Raji (cell line): Measurements from ENCODE around the gene PPFIBP2.

Experiments used
- POLR2A ChIP-seq: IDR thresholded peaks from 2 replicates; pipeline ENCODE4 v1.6.1; 2011; ENCODE audit warnings: low read depth, low read length, control low read depth; ENCODE audit not compliant: insufficient read depth

The PPFIBP2 gene

GRCh38 chr11:7657306-7658025 lies 143.7 kb downstream of the PPFIBP2 start:
- TF ChIP-seq POLR2A = no peak

- no peak for TF ChIP-seq POLR2A
These were observed 151.1 kb downstream of the PPFIBP2 start for GRCh38 chr11:7664867-7665266.

- no peak for TF ChIP-seq POLR2A
These were observed 151.9 kb downstream of the PPFIBP2 start for GRCh38 chr11:7665473-7666291.

DNA sequence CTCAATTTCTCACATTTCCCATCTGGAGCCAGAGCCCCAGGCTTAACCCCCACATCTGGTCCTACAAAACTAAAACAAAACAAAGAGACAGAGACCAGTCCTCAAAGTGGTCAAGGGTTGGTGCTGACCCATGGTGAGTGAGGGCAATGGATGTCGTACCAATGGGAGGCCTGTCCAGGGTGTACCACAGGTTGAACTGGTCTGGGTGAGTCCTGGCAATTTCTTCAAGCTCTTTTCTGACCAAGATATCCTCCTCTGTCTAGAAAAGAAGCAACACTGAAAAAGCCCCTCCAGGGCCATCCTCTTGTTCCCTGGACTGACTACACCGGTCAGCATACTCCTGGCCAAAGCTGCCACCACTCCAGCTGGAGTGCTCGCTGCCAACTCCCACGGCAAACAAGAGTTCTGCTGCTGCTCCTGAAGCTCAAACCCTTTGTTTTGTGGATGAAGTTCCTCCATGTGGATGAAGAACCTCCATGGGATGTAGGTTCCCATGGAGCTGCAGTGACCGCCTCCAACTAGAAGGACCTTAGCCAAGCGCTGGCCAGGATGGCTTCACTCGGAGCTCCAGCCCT lies 152.6 kb downstream of the PPFIBP2 start:
- TF ChIP-seq POLR2A = no peak

GRCh38 chr11:7667460-7667859 lies 153.7 kb downstream of the PPFIBP2 start:
- TF ChIP-seq POLR2A = no peak

- TF ChIP-seq POLR2A = no peak
These were observed 154.7 kb downstream of the PPFIBP2 start for GRCh38 chr11:7668464-7668863.

GRCh38 chr11:7668911-7669310 lies 155.1 kb downstream of the PPFIBP2 start:
- no peak for TF ChIP-seq POLR2A

- TF ChIP-seq POLR2A = no peak
These were observed 156.8 kb downstream of the PPFIBP2 start for GRCh38 chr11:7670641-7671040.

GRCh38 chr11:7671347-7672215 lies 157.8 kb downstream of the PPFIBP2 start:
- TF ChIP-seq POLR2A = no peak

DNA sequence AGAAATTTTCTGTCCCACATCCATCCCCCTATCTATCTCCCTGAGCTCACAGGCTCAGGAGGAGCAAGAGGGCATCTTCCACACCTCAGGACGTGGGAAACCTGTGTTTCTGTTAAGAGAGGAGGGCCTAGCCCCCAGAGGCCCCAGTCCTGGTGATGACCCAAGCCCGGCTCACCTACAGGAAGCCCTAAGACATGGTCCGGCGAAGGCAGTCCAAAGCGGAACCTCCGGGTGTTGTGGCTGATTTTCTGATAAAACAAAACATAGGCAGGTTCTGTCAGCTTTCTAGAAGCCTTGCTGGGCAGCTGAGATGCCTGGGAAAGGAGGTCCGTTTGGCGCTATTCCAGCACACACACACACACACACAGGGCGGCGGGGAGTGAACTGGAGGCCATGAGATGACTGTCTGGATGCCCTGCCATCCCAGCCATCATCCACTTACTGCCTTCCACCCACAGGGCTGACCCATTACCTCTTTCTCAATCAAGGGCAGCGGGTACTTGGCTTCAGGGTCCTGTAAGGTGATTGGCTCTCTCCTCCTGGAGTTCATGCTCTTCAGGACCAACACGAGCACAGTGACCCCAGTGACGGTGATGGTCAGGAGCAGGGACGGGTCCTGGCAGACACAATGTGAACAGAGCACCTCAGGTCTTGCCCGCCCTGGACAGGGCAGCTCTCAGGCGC lies 158.6 kb downstream of the PPFIBP2 start:
- TF ChIP-seq POLR2A = no peak

GRCh38 chr11:7672960-7673723 lies 159.3 kb downstream of the PPFIBP2 start, which contains the start of gene CYB5R2:
Gene CYB5R2 (minus strand): TSS chr11:7673500. CDS start chr11:7672825, 675 bp downstream.
- no peak for TF ChIP-seq POLR2A

DNA sequence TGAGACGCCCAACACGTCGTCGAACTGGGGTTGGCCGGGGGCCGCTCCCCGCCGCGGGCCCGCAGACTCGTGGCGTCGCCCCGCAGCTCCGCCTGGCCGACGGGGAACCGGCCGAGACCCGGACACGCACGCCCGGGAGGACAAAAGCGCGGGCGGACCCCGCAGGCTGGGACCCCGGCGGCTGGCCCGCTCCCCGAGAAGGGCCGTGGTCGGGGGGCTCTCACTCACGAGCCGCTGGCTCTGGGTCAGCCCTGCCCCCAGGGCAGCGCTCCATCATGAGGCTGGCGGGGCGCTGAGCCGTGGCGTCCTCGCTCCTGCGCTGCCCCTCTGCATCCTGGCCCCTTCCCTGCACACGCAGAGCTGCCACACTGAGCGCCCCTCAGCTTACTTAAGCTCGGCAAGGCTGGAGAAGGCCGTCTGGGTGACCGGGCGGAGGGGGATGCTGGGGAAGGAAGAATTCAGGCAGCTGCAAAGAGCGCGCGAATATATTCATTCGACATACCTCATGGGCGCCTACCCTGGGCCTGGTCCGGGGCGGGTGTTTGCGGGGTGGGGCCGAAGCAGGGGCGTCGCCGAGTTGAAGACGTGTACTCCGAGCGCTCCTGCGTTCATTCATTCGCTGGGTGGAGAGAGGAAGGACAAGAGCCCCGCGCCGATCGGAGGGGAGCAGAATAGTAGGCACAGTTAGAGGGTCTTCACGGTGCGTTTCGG lies 160.1 kb downstream of the PPFIBP2 start:
- TF ChIP-seq POLR2A = no peak

- TF ChIP-seq POLR2A = no peak
These were observed 161.8 kb downstream of the PPFIBP2 start for GRCh38 chr11:7675631-7676030.
